Stimulated activated CD4-positive, alpha-beta T cell treated with anti-CD3 and anti-CD28 coated beads, Interleukin-2, amount 100 ng/mL, for 4 hours (primary cell): ENCODE measurements around the gene LRR1.
A peak's percentile ranks its signal among the peaks of the same experiment; 100 is the strongest.
"Not testable (repeated sequence)": the region's sequence is repeated elsewhere in the genome, so short reads cannot be mapped to it uniquely, and the experiment has no call there.

ENCODE experiments used
- DNase-seq: peaks from one replicate; pipeline ENCODE4 v3.0.0-alpha.2; 2020; ENCODE audit warnings: low read depth

LRR1 gene

GRCh38 chr14:49598485-49599300 is at the start of gene LRR1:
LRR1 (plus strand) TSS chr14:49598940; CDS start chr14:49599021, 81 bp downstream.
- DNase-seq = peak; percentile 63

GRCh38 chr14:49549446-49549845 is 49.3 kb upstream of the LRR1 start:
- no peak for DNase-seq

GRCh38 chr14:49549881-49550280 is 48.9 kb upstream of the LRR1 start:
- DNase-seq = no peak

GRCh38 chr14:49550286-49551184 is 48.2 kb upstream of the LRR1 start:
- no peak for DNase-seq

GRCh38 chr14:49551569-49551968 is 47.2 kb upstream of the LRR1 start:
- no peak for DNase-seq

- no peak for DNase-seq
Observed at GRCh38 chr14:49553106-49553505, 45.6 kb upstream of the LRR1 start.

GRCh38 chr14:49553892-49554291 is 44.8 kb upstream of the LRR1 start:
- no peak for DNase-seq

- no peak for DNase-seq
Observed at GRCh38 chr14:49559979-49560768, 38.6 kb upstream of the LRR1 start.

- no peak for DNase-seq
Observed at GRCh38 chr14:49566714-49567113, 32.0 kb upstream of the LRR1 start.

GRCh38 chr14:49569281-49569680 is 29.5 kb upstream of the LRR1 start:
- no peak for DNase-seq

GRCh38 chr14:49574038-49574437 is 24.7 kb upstream of the LRR1 start:
- no peak for DNase-seq

- no peak for DNase-seq
Observed at GRCh38 chr14:49578141-49578540, 20.6 kb upstream of the LRR1 start.

GRCh38 chr14:49579841-49580240 is 18.9 kb upstream of the LRR1 start:
- no peak for DNase-seq

- no peak for DNase-seq
Observed at GRCh38 chr14:49581209-49582112, 17.3 kb upstream of the LRR1 start.

GRCh38 chr14:49582113-49582977 is 16.4 kb upstream of the LRR1 start:
- no peak for DNase-seq

GRCh38 chr14:49583629-49584028 is 15.1 kb upstream of the LRR1 start:
- no peak for DNase-seq

- no peak for DNase-seq
Observed at GRCh38 chr14:49584058-49584457, 14.7 kb upstream of the LRR1 start.

GRCh38 chr14:49584981-49585640 is 13.6 kb upstream of the LRR1 start:
- DNase-seq = not testable (repeated sequence)

- peak; percentile 96 for DNase-seq
Observed at GRCh38 chr14:49585803-49586672, 12.7 kb upstream of the LRR1 start, which contains the start of gene RPS29. RPS29 (minus strand) TSS chr14:49586380; CDS start chr14:49586346, 34 bp downstream.
